NCI-H2107 treated with DMSO at 0.1 percent for 48 hours (cell line): ENCODE data around the gene FANK1.
"Not testable (repeated sequence)": the region's sequence is repeated elsewhere in the genome, so short reads cannot be mapped to it uniquely, and the experiment has no call there.

Experiments
- DNase-seq: peaks from one replicate; lab custom pipeline; 2025; ENCODE audit not compliant: unreplicated experiment; lab: John Stamatoyannopoulos, UW

Gene FANK1

GRCh38 chr10:125926247-125926646, 29.9 kb downstream of the FANK1 start:
- DNase-seq = no peak

- not testable (repeated sequence) for DNase-seq
Measured at GRCh38 chr10:125927265-125927664, 30.9 kb downstream of the FANK1 start.

- DNase-seq = no peak
Measured at GRCh38 chr10:125928928-125929585, 32.7 kb downstream of the FANK1 start.

GRCh38 chr10:125929618-125930017, 33.3 kb downstream of the FANK1 start:
- DNase-seq = no peak

- DNase-seq = no peak
Measured at GRCh38 chr10:125933693-125934092, 37.3 kb downstream of the FANK1 start.

GRCh38 chr10:125936331-125936730, 40.0 kb downstream of the FANK1 start:
- DNase-seq = no peak

- no peak for DNase-seq
Measured at GRCh38 chr10:125940515-125940914, 44.2 kb downstream of the FANK1 start.

GRCh38 chr10:125951290-125951689, 54.9 kb downstream of the FANK1 start:
- no peak for DNase-seq

GRCh38 chr10:125953778-125954385, 57.5 kb downstream of the FANK1 start:
- DNase-seq = no peak

GRCh38 chr10:125955766-125956165, 59.4 kb downstream of the FANK1 start:
- DNase-seq = no peak

- no peak for DNase-seq
Measured at GRCh38 chr10:125961743-125962142, 65.4 kb downstream of the FANK1 start.

- DNase-seq = no peak
Measured at GRCh38 chr10:125962200-125962599, 65.8 kb downstream of the FANK1 start.

- no peak for DNase-seq
Measured at GRCh38 chr10:125964558-125964957, 68.2 kb downstream of the FANK1 start.

- DNase-seq = no peak
Measured at GRCh38 chr10:125967533-125967932, 71.2 kb downstream of the FANK1 start.

- not testable (repeated sequence) for DNase-seq
Measured at GRCh38 chr10:125970077-125970630, 73.8 kb downstream of the FANK1 start.

GRCh38 chr10:125976960-125977605, 80.7 kb downstream of the FANK1 start:
- DNase-seq = no peak

- no peak for DNase-seq
Measured at GRCh38 chr10:125979976-125980375, 83.6 kb downstream of the FANK1 start.

- DNase-seq = no peak
Measured at GRCh38 chr10:125980521-125981035, 84.2 kb downstream of the FANK1 start.

- peak; percentile 4 for DNase-seq
Measured at GRCh38 chr10:125982260-125982948, 86.0 kb downstream of the FANK1 start.

- DNase-seq = no peak
Measured at GRCh38 chr10:125983161-125983560, 86.8 kb downstream of the FANK1 start.

GRCh38 chr10:125983656-125984055, 87.3 kb downstream of the FANK1 start:
- no peak for DNase-seq
